B cell (primary cell): Measurements from ENCODE around the gene TMEM164.

Experiments used
- EZH2 ChIP-seq: IDR thresholded peaks from 2 replicates; pipeline ENCODE4 v1.6.1; 2012; ENCODE audit warnings: borderline replicate concordance, low read depth, mild to moderate bottlenecking, moderate library complexity, low read length; ENCODE audit not compliant: insufficient read depth, poor library complexity, severe bottlenecking
- TF ChIP-seq, protein P1 (sequence below): fragments of 200-600 bp; IDR thresholded peaks from one replicate; pipeline ENCODE4 v1.8.0; 2022; ENCODE audit warnings: antibody characterized with exemption, mild to moderate bottlenecking

DNA sequence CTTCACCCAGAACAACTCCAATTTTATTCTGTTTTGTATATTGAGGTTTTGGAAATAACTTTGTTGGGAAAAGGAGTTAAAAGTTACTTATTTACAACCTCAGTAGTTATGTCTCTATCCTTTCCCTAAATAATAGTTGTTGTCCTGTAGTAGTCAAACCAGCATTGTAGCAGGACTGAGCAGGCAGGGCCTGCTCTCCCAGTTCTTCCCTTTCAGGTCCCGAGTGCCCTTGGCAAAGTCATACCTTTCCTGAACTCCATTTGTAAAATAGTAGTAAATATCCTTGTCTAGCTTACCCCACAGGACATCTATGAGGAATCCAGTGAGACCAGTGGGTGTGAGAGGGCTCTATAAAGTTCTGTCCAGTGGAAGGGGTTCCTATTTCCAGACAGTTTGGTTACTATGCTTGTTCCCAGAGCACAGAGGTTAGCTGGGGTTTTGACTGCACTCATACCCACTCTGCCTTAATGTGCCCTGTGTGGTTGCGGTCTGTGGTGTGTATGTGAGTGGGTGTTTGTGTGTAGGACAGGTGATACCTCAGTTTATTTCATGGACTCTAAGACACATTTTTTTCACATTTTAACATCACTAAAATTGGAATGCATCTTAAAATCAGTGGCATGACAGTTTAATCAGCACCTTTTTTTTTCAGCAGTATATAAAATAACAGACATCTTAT, 178.7 kb downstream of the TMEM164 start:
- TF ChIP-seq, protein P1, sequence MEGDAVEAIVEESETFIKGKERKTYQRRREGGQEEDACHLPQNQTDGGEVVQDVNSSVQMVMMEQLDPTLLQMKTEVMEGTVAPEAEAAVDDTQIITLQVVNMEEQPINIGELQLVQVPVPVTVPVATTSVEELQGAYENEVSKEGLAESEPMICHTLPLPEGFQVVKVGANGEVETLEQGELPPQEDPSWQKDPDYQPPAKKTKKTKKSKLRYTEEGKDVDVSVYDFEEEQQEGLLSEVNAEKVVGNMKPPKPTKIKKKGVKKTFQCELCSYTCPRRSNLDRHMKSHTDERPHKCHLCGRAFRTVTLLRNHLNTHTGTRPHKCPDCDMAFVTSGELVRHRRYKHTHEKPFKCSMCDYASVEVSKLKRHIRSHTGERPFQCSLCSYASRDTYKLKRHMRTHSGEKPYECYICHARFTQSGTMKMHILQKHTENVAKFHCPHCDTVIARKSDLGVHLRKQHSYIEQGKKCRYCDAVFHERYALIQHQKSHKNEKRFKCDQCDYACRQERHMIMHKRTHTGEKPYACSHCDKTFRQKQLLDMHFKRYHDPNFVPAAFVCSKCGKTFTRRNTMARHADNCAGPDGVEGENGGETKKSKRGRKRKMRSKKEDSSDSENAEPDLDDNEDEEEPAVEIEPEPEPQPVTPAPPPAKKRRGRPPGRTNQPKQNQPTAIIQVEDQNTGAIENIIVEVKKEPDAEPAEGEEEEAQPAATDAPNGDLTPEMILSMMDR, result no peak
- TF ChIP-seq EZH2, result no peak
